NCI-H2029 treated with DMSO at 0.1 percent for 48 hours (cell line): ENCODE results near the gene CAP1.
"Not testable (repeated sequence)": the region's sequence is repeated elsewhere in the genome, so short reads cannot be mapped to it uniquely, and the experiment has no call there.

ENCODE experiments used
- DNase-seq: peaks from one replicate; lab custom pipeline; 2025; lab: John Stamatoyannopoulos, UW

CAP1 gene

DNA sequence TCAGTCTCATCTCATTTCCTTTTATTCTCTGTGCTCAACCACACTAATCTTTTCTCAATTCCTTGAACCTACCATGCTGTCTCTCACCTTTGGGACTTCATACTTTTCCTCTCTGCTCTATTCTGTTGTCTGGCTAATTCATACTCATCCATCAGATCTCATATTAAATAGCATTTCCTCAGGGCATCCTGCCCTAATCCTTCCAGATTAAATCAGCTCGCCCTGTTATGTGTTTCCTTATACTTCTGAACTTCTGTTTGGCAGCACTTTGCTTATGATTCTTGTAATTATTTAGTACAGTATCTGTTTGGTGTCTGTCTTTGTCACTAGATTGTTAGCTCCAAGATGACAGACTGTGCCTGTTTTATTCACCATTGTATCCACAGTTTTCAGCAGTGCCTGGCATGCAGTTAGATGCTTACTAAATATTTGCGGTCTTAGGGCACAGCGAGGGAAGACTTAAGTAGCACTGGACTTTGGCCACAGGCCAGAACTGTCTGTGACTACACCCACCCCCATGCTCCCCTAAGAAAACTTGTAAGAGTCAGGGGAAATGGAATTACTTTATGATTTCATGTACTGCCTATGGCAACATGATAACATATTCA is 9.9 kb upstream of the CAP1 start:
- no peak for DNase-seq

DNA sequence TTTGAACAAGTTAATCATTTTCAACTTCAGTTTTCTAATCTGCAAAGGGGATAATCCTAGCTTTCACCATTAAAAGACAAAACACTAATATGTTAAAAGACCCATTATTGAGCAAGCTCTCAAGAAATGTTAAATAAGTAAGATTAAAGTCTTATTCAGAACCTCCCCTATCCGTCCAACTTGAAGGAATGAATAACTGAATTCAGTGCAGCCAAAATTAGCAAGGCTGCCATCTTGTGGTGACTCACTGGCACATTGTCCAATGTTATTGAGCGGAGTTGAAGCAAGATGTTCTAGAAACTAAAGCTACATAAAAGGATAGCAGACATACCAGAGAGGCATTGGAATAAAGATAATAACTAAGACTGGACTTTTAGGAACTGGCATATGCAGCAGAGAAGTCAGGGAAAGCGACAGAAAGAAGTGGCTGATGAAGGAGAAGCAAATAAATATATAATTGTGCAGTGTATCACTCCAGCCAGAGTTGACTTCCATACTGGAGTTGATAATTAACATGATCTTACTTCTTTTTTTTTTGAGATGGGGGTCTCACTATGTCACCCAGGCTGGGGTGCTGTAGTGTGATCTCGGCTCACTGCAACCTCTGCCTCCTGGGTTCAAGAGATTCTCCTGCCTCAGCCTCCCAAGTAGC is 8.2 kb upstream of the CAP1 start:
- peak; percentile 93 for DNase-seq

DNA sequence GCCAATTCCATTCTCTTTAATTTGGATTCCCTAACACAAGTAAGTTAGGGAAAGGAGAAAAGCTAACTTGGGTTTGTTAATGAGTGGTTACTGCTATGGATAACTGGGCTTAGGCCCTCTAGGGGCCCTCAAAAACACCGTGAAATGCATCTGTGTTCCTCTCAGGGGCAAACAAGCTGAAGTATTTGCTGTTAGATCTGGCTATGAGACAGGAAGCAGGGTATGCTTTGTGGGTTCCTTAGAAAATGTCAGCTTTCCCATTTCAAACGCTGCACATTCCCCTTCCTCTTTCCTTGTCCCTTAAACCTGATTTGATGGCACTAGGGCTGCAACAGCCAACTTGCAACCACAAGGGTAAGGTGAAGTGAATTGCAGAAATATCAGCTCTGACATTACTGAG is 5.7 kb upstream of the CAP1 start:
- DNase-seq = no peak

DNA sequence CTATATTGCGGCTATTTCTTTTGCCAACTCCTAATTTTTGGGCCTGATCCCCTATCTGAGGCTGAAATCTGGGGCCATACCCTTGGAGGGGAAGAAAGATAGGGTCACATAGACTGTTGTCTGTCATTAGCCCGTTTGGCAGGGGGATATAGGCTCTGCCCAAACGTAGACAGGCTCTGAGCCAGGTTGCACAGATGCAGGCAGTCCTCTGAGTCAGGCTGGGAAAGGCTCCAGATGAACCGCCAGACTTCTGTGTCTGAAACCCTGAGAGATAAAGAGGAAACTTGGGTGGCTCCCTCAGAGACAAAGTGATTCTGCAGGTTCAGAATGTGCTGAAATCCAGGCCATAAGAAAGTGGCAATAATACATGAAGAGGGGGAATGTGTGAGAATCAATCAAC is 4.0 kb upstream of the CAP1 start:
- DNase-seq = no peak

DNA sequence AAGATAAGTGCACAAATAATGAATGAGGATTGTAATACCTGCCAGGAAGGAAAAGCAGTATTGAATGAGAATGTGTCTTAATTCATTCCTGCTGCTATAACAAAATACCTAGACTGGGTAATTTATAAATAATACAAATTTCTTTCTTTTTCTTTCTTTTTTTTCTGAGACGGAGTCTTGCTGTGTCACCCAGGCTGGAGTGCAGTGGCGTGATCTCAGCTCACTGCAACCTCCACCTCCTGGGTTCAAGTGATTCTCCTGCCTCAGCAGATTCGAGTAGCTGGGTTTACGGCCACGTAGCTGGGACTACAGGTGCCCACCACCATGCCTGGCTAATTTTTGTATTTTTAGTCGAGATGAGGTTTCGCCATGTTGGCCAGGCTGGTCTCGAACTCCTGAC is 3.3 kb upstream of the CAP1 start:
- not testable (repeated sequence) for DNase-seq

DNA sequence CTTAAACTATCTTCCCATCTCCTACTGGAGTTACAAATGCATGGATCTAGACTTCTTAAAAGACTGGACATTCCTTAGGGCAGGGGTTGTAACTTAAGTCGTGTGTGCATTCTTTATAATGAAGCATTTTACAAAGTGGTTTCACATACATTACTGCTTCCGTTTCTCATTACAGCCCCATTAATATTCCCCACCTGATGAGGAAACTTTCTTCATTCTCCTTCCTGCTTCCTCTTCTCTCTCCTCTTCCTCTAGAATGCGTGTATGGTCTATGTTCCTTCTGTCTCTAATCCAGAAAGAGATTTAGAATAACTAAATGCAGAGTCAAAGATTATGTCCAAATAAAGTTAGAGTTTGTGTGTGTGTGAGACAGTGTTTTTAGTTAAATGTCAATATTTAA is 1.8 kb upstream of the CAP1 start:
- DNase-seq = no peak

DNA sequence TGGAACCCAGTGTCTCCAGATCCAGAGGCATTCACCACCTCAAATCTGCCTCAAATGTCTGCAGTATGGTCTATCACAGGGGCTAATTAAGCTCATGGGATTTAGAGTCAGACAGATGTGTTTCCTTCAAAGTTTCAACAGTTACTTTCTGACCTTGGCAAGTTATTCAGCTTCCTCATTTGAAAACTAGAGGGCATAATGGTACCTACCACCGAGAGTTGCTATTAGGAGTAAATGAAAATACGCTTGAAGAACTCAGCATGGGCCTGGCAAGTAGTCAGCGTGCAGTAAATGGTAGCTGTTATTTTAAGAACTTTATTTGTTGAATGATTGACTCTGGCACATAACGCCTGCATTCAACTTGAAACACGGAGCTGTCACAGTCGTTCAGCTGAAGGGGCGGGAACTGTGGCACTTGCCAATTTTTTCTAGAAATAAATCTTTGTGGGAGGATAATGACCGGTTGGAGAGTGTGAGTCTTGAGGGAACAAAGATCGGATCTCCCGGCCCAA is 1.2 kb upstream of the CAP1 start:
- DNase-seq = peak; percentile 99

DNA sequence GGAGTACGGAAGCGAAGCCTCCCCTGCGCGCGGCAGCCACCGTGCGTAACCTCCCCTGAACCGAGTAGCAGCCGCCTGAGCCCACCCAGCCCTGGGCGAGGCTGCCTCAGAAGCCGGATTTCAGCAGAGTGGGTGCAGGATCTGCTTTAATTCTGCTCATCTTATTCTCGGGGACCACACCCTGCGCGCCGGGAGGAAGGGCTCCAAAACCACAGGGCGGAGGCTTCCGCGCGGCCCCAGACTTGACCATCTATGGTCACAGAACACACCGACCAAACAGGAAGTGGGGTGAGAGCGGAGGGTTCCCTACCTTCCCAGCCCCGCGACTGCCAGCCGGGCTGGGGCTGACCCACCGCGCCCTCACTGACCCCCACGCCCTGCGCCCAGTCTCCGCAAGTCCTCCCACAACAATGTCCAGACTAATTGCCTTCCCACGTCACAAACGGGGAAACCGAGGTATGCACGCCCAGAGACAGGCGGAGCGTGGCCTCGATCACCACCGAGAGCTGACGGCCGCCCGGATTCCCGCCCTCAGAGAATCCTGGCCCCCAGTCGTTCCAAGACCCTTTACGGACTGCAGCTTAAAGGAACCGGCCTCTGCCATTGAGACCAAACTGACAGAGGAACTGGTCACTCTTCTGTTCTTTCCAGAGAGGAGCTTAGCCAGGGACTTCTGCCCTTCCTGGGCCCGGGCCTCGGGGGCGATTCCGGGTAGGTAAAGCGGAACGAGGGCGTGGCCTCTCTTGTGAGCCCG is 595 bp upstream of the CAP1 start:
- DNase-seq = peak; percentile 99

DNA sequence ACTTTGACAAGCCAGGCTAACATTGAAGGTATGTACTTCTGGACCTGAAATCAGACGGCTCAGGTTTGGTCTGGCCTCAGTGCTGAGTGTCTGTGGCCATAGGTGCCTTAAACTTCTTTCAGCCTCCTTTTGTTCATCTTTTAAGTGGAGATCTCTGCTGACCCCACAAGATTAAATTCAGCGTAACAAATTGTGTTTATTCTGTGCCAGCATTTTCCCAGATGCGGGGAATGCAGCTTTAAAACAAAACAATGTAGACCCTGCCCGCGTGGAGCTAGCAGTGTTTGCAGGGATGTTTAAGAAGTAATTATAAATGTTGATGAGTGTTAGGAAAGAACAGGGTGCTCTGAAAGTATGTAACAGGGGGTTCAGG is 923 bp downstream of the CAP1 start:
- DNase-seq = no peak

DNA sequence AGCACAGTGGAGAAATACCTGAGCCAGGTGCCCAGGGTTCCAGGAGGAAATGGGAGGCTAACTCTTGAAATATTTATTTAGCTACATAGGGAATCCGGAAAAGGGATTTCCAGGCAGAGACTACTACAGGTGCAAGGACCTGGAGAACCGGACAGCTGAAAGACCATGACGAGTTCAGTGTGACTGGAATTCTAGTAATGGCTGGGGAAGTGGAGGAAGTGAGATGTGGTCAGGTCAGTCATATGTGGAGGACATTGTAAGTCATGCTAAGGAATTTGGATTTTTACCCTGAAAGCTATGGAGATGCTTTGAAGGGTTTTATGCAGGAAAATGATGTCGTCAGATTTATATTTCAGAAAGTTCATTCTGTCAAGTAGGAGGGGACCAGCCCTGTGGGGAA is 1.8 kb downstream of the CAP1 start:
- no peak for DNase-seq

DNA sequence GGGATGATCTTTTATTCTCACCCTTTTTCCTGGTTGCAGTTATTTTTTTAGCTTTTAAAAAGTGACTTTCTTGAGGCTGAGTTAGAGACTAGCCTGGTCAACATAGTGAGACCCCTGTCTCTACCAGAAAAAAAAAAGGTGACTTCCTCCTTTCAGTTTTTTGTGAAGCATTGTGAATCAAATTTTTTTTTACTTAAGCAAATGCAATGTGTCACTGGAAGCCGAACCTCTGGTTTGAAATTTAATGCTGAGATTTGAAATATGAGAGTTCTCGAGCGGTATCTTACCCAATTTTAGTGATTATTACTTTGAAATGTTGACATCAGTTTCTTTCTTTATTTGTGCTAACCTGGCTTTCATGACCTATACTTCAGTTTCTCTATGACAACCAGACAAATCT is 3.6 kb downstream of the CAP1 start:
- no peak for DNase-seq

DNA sequence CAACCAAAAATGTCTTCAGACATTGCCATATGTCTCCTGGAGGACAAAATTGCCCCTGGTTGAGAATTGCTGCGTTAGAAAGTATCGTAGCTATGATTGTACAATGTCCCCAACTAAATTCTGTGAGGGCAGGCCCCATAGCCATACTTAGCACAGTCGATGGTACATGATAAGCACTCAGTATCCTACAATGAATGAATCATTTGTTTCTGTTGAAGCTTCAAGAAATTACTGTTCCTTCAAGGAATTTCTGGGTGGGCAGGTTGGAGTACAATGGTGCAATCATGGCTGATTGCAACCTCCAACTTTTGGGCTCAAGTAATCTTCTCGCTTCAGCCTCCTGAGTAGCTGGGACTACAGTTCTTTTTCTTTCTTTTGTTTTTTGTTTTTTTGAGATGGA is 4.7 kb downstream of the CAP1 start:
- no peak for DNase-seq

DNA sequence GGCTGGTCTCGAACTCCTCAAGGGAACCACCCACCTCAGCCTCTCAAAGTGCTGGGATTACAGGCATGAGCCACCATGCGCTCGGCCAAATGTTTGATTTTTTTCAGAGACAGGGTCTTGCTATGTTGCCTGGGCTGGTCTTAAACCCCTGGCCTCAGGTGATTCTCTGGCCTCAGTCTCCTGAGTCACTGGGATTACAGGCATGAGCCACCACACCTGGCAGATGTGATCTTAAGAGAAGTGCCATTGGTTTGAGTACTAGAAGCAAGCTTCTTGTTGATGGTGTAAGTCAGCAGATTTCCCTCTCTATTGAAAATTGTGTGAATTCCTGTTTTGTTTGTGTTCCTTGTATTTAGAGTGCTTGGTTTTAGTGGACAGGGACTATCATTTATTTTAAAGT is 5.2 kb downstream of the CAP1 start:
- no peak for DNase-seq

DNA sequence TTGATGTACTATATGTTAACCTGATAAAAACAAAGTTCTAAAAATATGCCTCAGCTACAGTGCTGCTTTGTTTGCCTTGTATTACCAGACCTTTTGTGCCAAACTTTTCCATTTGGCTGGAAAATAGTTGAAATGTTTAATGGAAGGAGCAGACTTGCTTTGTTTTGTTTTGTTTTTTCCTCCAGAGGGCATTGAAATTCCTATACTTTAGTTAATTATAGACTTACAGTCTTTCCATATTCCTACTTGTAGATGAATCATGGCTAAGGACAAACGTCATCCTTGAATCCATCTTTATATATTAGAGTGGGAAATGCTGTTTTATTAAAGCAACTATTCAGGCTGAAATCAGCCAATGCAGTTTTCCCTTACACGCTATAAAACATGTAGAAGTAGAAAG is 6.7 kb downstream of the CAP1 start:
- no peak for DNase-seq

DNA sequence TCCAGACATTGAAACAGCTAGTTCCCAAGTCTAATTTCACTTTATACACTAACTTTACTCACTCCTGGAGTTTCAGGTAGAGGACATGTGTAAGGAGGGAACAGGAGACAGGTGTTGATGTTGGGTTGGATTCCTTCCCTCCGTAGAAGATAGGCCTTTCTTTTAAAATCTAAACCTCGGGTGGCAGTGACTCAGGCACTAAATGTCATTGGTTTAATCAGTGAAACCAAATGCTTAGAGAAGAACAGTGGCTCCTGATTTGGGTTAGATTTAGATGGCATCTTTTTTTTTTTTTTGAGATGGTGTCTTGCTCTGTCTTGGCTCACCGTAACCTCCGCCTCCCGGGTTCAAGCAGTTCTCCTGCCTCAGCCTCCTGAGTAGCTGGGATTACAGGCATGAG is 7.2 kb downstream of the CAP1 start:
- no peak for DNase-seq

DNA sequence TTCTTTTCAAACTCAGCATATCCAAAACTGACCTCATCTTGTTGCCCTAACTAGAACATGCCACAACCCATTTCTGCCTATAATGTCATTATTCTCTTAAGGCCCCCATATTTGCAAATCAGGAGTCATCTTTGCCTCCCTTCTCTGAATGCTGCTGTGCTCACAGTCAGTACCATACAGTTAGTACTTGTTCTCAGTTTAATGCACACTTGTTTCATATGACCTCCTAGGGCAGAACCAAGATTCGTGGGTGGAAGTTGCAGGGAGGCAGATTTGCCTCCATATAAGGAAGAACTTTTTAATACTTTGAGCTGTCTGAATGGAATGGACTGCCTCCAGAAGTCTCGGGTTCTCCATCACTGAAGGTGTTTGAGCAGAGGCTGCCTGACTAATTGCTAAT is 9.2 kb downstream of the CAP1 start:
- no peak for DNase-seq

DNA sequence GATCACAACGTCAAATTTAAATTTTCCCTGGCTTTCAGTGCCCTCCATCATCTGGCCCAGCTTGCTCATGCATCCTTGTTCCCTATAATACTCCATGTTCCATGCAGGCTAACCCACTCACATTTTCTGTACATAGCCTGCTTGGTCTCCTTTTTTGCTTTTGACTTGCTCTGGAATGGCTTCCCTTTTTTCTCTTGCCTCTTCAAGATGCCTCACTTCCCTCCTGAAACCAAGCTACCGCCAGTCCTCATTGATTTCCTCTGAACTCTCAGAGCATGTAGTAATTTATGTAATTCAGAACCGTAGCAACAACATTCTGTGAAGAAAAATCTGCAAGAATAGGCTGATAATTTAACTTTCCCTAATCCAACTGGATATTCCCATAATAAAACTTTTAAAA is 10.3 kb downstream of the CAP1 start:
- no peak for DNase-seq

DNA sequence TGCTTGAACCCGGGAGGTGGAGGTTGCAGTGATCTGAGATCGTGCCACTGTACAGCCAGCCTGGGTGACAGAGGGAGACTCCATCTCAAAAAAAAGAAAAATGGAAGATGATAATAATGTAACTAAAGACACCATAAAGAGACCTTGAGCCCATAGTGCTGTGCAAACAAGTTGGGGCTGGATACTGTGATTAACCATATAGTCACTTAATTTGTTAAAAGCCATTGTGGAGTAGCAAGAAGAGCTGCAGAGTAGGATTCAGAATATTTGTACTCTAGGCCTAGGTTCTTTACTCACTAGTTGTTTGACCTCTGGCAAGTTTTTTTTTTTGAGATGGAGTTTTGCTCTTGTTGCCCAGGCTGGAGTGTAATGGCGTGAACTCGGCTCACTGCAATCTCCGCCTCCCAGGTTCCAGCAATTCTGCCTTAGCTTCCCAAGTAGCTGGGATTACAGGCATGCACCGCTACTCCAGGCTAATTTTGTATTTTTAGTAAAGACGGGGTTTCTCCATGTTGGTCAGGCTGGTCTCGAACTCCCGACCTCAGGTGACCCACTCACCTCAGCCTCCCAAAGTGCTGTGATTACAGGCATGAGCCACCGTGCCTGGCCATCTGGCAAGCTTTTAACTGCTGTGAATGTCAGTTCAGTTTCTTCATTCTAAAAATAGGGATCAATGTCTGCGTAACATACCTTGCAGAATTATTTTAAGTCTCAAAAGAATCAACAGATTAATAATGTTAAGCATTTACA is 12.8 kb downstream of the CAP1 start:
- no peak for DNase-seq

DNA sequence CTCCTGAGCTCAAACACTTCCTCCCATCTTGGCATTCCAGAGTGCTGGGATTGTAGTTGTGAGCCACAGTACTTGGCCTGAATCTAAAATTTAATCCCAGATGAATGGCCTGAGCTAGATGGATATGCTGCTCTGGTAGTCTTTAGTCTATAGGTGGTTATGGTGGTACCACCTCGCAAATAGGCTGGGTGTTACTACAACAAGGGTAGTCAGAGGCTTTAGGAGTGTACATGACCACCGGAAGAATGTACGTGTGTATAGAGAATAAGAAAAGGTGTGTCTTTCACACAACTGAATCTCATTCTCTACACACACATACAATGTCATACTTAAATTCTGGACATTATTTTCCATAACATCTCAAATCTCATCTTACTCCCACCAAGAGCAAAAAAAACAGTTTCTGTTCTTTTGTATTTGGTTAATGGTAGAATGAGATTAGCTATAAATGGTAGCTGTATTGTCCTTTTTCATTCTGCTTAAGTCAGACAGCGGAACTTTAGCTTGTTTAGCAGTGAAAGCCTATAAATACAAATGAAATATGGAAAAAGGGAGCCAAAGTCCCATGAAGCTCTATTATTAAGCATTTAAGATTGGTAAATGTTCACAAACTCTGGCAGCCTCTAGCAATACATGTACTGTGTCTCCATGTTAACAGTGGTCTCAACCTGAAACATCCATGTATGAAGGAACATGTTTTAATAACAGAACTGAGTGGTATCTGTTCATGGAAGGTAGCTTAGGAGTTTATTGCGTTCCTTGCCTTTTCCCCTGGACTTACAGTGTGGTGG is 16.2 kb downstream of the CAP1 start:
- DNase-seq = no peak

DNA sequence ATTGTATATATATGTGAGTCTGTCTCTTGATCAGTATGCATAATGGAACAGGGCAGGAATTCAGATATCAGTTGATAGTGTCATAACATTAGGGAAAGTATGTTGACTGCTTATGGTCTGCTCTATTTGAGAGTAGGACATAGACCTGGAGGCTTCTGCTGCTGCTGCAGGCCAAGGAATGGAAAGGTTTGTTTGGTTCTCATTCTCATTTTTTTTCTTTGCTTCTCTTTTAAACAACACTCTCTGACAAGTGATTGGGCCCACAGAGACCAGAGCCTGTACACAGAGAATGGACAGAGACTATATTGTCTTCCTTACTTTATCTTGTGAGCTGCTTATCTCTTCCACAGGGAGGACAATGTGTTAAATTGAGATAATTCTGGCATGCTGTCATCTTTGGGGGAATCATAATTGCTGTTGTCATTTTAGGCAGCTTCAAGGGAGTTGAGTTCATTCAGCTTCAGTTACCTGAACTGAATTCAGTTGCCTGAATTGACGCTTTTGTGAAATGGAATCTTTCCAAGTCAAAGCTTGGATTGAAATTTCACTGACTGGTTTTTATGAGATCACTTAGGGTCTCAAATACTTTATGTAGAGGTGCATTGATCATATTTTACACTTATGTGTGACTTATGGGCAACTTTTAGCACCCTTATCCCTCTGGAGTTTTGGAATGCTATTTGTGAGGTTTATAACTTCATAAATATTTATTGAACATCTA is 16.9 kb downstream of the CAP1 start:
- DNase-seq = no peak

DNA sequence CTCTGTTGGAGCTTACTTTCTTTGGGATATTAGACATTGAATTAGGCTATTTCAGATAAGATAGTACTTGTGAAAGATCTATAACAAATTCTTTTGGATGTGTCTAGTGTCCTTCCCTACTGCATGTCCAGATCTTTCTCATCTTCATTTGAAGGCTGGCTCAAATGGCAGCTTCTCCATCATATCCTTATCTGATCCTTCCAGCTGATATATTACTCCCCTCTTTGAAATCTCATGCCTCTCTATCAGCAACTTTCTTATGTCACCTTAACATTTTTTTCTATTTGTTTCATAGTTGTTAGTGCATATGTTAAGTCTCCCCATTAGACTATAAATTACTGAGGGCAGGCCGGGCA is 17.5 kb downstream of the CAP1 start:
- no peak for DNase-seq
